K562 (cell line): Measurements from ENCODE around the gene TF. TPM values are rescaled to one million over a fixed set of nuclear protein-coding genes. Genes with fewer than 3 reads are reported as not detected.

ENCODE experiments used
- ARID1B ChIP-seq: fragments of 450-650 bp; IDR thresholded peaks from 2 replicates; pipeline ENCODE4 v1.6.1; 2016; ENCODE audit warnings: antibody characterized with exemption, mild to moderate bottlenecking, inconsistent platforms
- CBFB ChIP-seq: sonication (generic); formaldehyde crosslinking; IDR thresholded peaks from 2 replicates; pipeline ENCODE4 v1.4.0; 2020; ENCODE audit warnings: mild to moderate bottlenecking, missing genetic modification reagents
- E2F3 ChIP-seq: fragments of 250-450 bp; sonication (Bioruptor Pico); IDR thresholded peaks from 2 replicates; pipeline ENCODE4 v1.4.0; 2020; ENCODE audit warnings: mild to moderate bottlenecking
- FOXO4 ChIP-seq: fragments of 450-650 bp; formaldehyde crosslinking; IDR thresholded peaks from 2 replicates; pipeline ENCODE4 v1.4.0; 2020; ENCODE audit warnings: mild to moderate bottlenecking, moderate library complexity
- GTF2B ChIP-seq: IDR thresholded peaks from 2 replicates; pipeline ENCODE4 v1.6.1; 2011; ENCODE audit not compliant: insufficient read length; ENCODE audit errors: extremely low read depth
- HDAC3 ChIP-seq: fragments of 450-650 bp; IDR thresholded peaks from 2 replicates; pipeline ENCODE4 v1.6.1; 2018; ENCODE audit warnings: borderline replicate concordance, mild to moderate bottlenecking, moderate library complexity; ENCODE audit not compliant: partially characterized antibody
- HMGN3 ChIP-seq: IDR thresholded peaks from 2 replicates; pipeline ENCODE4 v1.6.1; 2011; ENCODE audit warnings: borderline replicate concordance, low read depth, mild to moderate bottlenecking, mixed read lengths, low read length; ENCODE audit not compliant: insufficient read length; ENCODE audit errors: extremely low read depth
- MYC ChIP-seq, 2 experiments: fragments of 250-450 bp in 1 of 2; sonication (Bioruptor Pico) in 1 of 2; IDR thresholded peaks; 2 replicates each; pipeline versions ENCODE4 v1.5.1 to v1.6.1; 2012 to 2021; ENCODE audit warnings: low read depth in 2 of 2, borderline replicate concordance in 1 of 2, improper control_type of control experiment in 1 of 2, low read length in 1 of 2, mild to moderate bottlenecking in 1 of 2, moderate library complexity in 1 of 2
- NFIX ChIP-seq: fragments of 250-450 bp; sonication (Bioruptor Pico); IDR thresholded peaks from 2 replicates; pipeline ENCODE4 v1.4.0; 2020; ENCODE audit warnings: low read depth, mild to moderate bottlenecking, moderate library complexity
- NR1H2 ChIP-seq: sonication (generic); formaldehyde crosslinking; IDR thresholded peaks from 2 replicates; pipeline ENCODE4 v1.4.0; 2020; ENCODE audit warnings: mild to moderate bottlenecking, missing genetic modification reagents
- RREB1 ChIP-seq: fragments of 250-450 bp; sonication (Bioruptor Pico); IDR thresholded peaks from 2 replicates; pipeline ENCODE4 v1.4.0; 2020
- SMAD4 ChIP-seq: fragments of 250-450 bp; sonication (Bioruptor Pico); conservative IDR thresholded peaks from 2 replicates; pipeline ENCODE4 v1.8.0; 2021; ENCODE audit warnings: inconsistent platforms, mild to moderate bottlenecking, moderate library complexity
- TAF9B ChIP-seq: fragments of 450-650 bp; IDR thresholded peaks from 2 replicates; pipeline ENCODE4 v1.6.1; 2018; ENCODE audit warnings: mild to moderate bottlenecking; ENCODE audit not compliant: partially characterized antibody
- TAL1 ChIP-seq: fragments of 450-650 bp; IDR thresholded peaks from 2 replicates; pipeline ENCODE4 v1.6.1; 2016; ENCODE audit warnings: mild to moderate bottlenecking
- TCF7 ChIP-seq: sonication (generic); IDR thresholded peaks from 2 replicates; pipeline ENCODE4 v1.6.1; 2016; ENCODE audit warnings: antibody characterized with exemption, borderline replicate concordance
- TEAD1 ChIP-seq, 2 experiments: fragments of 450-650 bp in 1 of 2; sonication (generic) in 1 of 2; formaldehyde crosslinking; IDR thresholded peaks; 2 replicates each; pipeline versions ENCODE4 v1.4.0 to v1.8.0; 2020 to 2022; ENCODE audit warnings: mild to moderate bottlenecking in 2 of 2, missing genetic modification reagents in 1 of 2
- ZNF41 ChIP-seq: fragments of 250-450 bp; sonication (Bioruptor Pico); conservative IDR thresholded peaks from 2 replicates; pipeline ENCODE4 v1.4.0; 2020; ENCODE audit warnings: mild to moderate bottlenecking
- ZNF740 ChIP-seq, 3 experiments: fragments of 200-800 bp in 1 of 3; sonication (Bioruptor generic) in 1 of 3; sonication (generic) in 1 of 3; formaldehyde crosslinking in 1 of 3; IDR thresholded peaks; 2 replicates each; pipeline versions ENCODE4 v1.6.1 to v1.8.0; 2016 to 2022; ENCODE audit warnings: mild to moderate bottlenecking in 2 of 3, missing compliant biosample characterization in 2 of 3, missing genetic modification characterization in 2 of 3, missing genetic modification reagents in 1 of 3
- ZNF766 ChIP-seq: fragments of 200-800 bp; sonication (Bioruptor generic); conservative IDR thresholded peaks from 2 replicates; pipeline ENCODE4 v1.6.1; 2016; ENCODE audit warnings: missing genetic modification characterization, missing compliant biosample characterization
- polyA plus RNA-seq, 8 experiments: library from polyadenylated mRNA; depleted of rRNA in 4 of 8; stranded (reverse) in 5 of 8; unstranded in 3 of 8; fragments of >200 nt; fragmentation: Nextera tagmentation in 2 of 8; fragmentation: Illumina TruSeq in 1 of 8; extraction: Ambion mirVana in 2 of 8; extraction: Trizol in 1 of 8; gene quantifications; 2 replicates each; pipeline versions ENCODE4 v1.2.1 to v1.2.3, GENCODE V29; 2011 to 2014; ENCODE audit warnings: inconsistent platforms in 1 of 8, missing spikeins in 1 of 8
- total RNA-seq, 7 experiments: library from RNA; depleted of rRNA in 6 of 7; stranded (reverse); fragments of >200 nt in 6 of 7; fragmentation: Illumina TruSeq in 2 of 7; extraction: Trizol in 2 of 7; gene quantifications; 2 replicates each; pipeline versions ENCODE4 v1.2.1 to v1.2.3, GENCODE V29; 2011 to 2021; ENCODE audit warnings: low replicate concordance in 1 of 7

Gene TF
- total and polyA plus RNA-seq, 9 of the 15 experiments (the other 6 are each of a cell fraction or from before 2014, with no cell fraction given) = 0.09 to 9.2 (median 3.1) TPM

- no peak for TF ChIP-seq RREB1 (CRISPR knock-in tag)
- peak; percentile 93 for TF ChIP-seq SMAD4 (CRISPR knock-in tag)
- TF ChIP-seq CBFB = no peak
- TF ChIP-seq NFIX (CRISPR knock-in tag) = no peak
- TF ChIP-seq TEAD1 (CRISPR knock-in tag; IDR thresholded peaks at IDR 0.05) = peak in 1 of 2 experiments; percentile 44; a peak in 1 of 4 replicates
- TF ChIP-seq HMGN3 = peak; percentile 75
- no peak for TF ChIP-seq E2F3 (CRISPR knock-in tag)
- peak; percentile 98 for TF ChIP-seq ARID1B
- peak; percentile 57; the same call in 1 of the 2 replicates for TF ChIP-seq ZNF766 (CRISPR knock-in tag)
- no peak for TF ChIP-seq ZNF41
- TF ChIP-seq ZNF740 (CRISPR knock-in tag; IDR thresholded peaks at IDR 0.05) = no peak
- no peak for TF ChIP-seq ZNF740 (tag; IDR thresholded peaks at IDR 0.05)
- TF ChIP-seq FOXO4 (CRISPR knock-in tag) = no peak
- TF ChIP-seq HDAC3 = peak; percentile 62
- TF ChIP-seq GTF2B = no peak
- peak; percentile 99 for TF ChIP-seq TAL1
- TF ChIP-seq TCF7 = no peak
- no peak for TF ChIP-seq TAF9B
- TF ChIP-seq NR1H2 (CRISPR knock-in tag) = no peak
- TF ChIP-seq MYC (IDR thresholded peaks at IDR 0.05; ENCODE audit: low read depth, low read length) = peak; percentile 36; the same call in 1 of the 2 replicates
- no peak for TF ChIP-seq MYC (CRISPR knock-in tag; IDR thresholded peaks at IDR 0.05; ENCODE audit: borderline replicate concordance, low read depth)
These were observed 7.6 kb downstream of the TF start (continued) for GRCh38 chr3:133753779-133754164.
